ENCODE results near the gene TIMP3. TPM values are rescaled to one million over a fixed set of nuclear protein-coding genes. Genes with fewer than 3 reads are reported as not detected.
"Not testable (repeated sequence)": the region's sequence is repeated elsewhere in the genome, so short reads cannot be mapped to it uniquely, and the experiment has no call there.

Gene TIMP3
- total RNA-seq, 2 experiments from 2014 or later = not detected

- ChIA-PET CTCF (interaction anchor here (0.8 kb wide), 1 partner anchor 154 kb away, joined by 3 read pairs; no protein-coding TSS in a partner anchor), POLR2A (no interaction called here)
- Mint-ChIP-seq H3K27me3 (no peaks in the 10 kb centered on the region), H3K9me3 (no peaks in the 10 kb centered on the region), H3K27ac (no peak overlapping the region), H3K4me3 (no peak overlapping the region), H3K4me1 (no peaks in the 10 kb centered on the region), H3K36me3 (ENCODE audit: low read depth) (no peaks in the 10 kb centered on the region)
- DNase-seq = no peak
Observed at GRCh38 chr22:32864596-32864995, 63.1 kb downstream of the TIMP3 start.

- CTCF ChIA-PET = no interaction called here
- H3K9me3 Mint-ChIP-seq = no peaks in the 10 kb centered on the region
- H3K36me3 Mint-ChIP-seq (ENCODE audit: low read depth) = no peaks in the 10 kb centered on the region
- DNase-seq = no peak
- no peaks in the 10 kb centered on the region for H3K4me1 Mint-ChIP-seq
- no peaks in the 10 kb centered on the region for H3K27me3 Mint-ChIP-seq
- POLR2A ChIA-PET = no interaction called here
- no peak overlapping the region for H3K4me3 Mint-ChIP-seq
- no peak overlapping the region for H3K27ac Mint-ChIP-seq
Observed at GRCh38 chr22:32866953-32867352, 65.4 kb downstream of the TIMP3 start.

DNA sequence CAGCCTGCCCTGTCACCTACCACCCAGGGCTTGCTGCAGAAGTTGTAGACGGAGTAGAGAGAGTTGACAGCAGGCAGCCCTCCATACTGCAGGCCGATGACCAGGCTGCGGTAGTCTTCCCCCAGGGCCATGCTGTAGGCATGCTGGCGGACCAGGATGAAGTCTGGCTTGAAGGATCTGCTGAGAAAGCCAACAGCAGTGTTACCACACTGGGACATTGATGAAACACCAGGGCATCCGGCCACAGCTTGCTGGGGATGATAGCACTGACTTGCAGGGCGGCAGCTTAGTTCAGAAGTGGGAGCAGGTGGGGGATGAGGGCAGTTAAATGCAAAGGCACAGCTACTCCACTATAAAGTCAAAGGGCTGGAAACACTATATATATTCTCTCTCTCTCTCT, 67.4 kb downstream of the TIMP3 start:
- no peaks in the 10 kb centered on the region for H3K9me3 Mint-ChIP-seq
- CTCF ChIA-PET = no interaction called here
- POLR2A ChIA-PET = no interaction called here
- H3K27ac Mint-ChIP-seq = no peak overlapping the region
- no peaks in the 10 kb centered on the region for H3K27me3 Mint-ChIP-seq
- no peak for DNase-seq
- H3K36me3 Mint-ChIP-seq (ENCODE audit: low read depth) = no peaks in the 10 kb centered on the region
- no peaks in the 10 kb centered on the region for H3K4me1 Mint-ChIP-seq
- H3K4me3 Mint-ChIP-seq = no peak overlapping the region

- POLR2A ChIA-PET = no interaction called here
- H3K27ac Mint-ChIP-seq = no peak overlapping the region
- H3K27me3 Mint-ChIP-seq = no peaks in the 10 kb centered on the region
- no peaks in the 10 kb centered on the region for H3K9me3 Mint-ChIP-seq
- no peak for DNase-seq
- no peaks in the 10 kb centered on the region for H3K4me1 Mint-ChIP-seq
- CTCF ChIA-PET = no interaction called here
- no peaks in the 10 kb centered on the region for H3K36me3 Mint-ChIP-seq (ENCODE audit: low read depth)
- no peak overlapping the region for H3K4me3 Mint-ChIP-seq
Observed at GRCh38 chr22:32870474-32870873, 69.0 kb downstream of the TIMP3 start.

DNA sequence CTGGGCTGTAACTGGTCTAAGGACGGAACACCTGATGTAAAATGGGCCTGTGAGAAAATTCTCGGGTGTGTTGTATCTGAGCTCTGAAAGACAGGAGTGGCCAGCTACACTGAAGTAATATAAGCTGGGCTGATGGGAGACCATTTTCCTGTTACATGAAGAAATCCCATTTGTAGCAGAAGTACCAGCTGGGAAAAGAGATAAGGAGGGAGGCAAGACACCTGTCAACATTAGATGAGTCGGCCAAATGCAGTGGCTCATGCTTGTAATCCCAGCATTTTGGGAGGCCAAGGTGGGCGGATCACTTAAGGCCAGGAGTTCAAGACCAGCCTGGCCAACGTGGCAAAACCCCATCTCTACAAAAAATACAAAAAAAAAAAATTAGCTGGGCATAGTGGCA, 72.1 kb downstream of the TIMP3 start:
- H3K4me3 Mint-ChIP-seq; CTCF ChIA-PET; DNase-seq; POLR2A ChIA-PET; H3K4me1 Mint-ChIP-seq; H3K27me3 Mint-ChIP-seq; H3K27ac Mint-ChIP-seq; H3K9me3 Mint-ChIP-seq; H3K36me3 Mint-ChIP-seq (ENCODE audit: low read depth): not testable (repeated sequence)

DNA sequence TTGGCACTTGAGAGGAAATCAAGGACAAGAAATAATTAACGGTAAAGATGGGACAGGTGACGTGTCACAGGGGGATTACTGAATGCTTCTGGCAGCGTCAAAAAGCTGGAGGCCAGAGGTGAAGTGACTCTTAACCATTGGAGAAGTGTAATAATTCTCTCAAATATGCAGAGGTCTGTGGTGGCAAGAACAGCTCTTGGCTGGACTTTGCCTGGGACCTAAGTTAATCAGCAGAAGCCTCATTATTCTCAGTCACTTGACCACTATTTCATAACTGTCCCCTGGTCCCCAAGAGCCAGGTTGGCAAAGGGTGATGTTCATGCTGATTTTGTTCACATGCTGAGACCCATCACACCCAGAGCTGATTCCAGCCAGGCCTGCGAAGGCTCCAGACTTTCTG, 72.9 kb downstream of the TIMP3 start:
- H3K27me3 Mint-ChIP-seq = no peaks in the 10 kb centered on the region
- POLR2A ChIA-PET = no interaction called here
- H3K4me1 Mint-ChIP-seq = no peaks in the 10 kb centered on the region
- no peaks in the 10 kb centered on the region for H3K9me3 Mint-ChIP-seq
- no peak overlapping the region for H3K4me3 Mint-ChIP-seq
- no peaks in the 10 kb centered on the region for H3K36me3 Mint-ChIP-seq (ENCODE audit: low read depth)
- no peak overlapping the region for H3K27ac Mint-ChIP-seq
- CTCF ChIA-PET = no interaction called here
- DNase-seq = no peak

GRCh38 chr22:32874976-32875375, 73.5 kb downstream of the TIMP3 start:
- Mint-ChIP-seq H3K4me1 (no peaks in the 10 kb centered on the region), H3K9me3 (no peaks in the 10 kb centered on the region), H3K27ac (no peak overlapping the region), H3K4me3 (no peak overlapping the region), H3K27me3 (no peaks in the 10 kb centered on the region), H3K36me3 (ENCODE audit: low read depth) (no peaks in the 10 kb centered on the region)
- CTCF ChIA-PET = no interaction called here
- DNase-seq = no peak
- POLR2A ChIA-PET = no interaction called here

GRCh38 chr22:32876516-32876915, 75.0 kb downstream of the TIMP3 start:
- Mint-ChIP-seq H3K27me3 (no peaks in the 10 kb centered on the region), H3K4me3 (no peak overlapping the region), H3K36me3 (ENCODE audit: low read depth) (no peaks in the 10 kb centered on the region), H3K4me1 (no peaks in the 10 kb centered on the region), H3K27ac (no peak overlapping the region), H3K9me3 (no peaks in the 10 kb centered on the region)
- ChIA-PET CTCF (no interaction called here), POLR2A (no interaction called here)
- DNase-seq = no peak

GRCh38 chr22:32877196-32877595, 75.7 kb downstream of the TIMP3 start:
- H3K4me1 Mint-ChIP-seq = no peaks in the 10 kb centered on the region
- CTCF ChIA-PET = interaction anchor here (0.6 kb wide), 1 partner anchor 53 kb away, joined by 3 read pairs; no protein-coding TSS in a partner anchor
- no peaks in the 10 kb centered on the region for H3K36me3 Mint-ChIP-seq (ENCODE audit: low read depth)
- H3K27me3 Mint-ChIP-seq = no peaks in the 10 kb centered on the region
- H3K27ac Mint-ChIP-seq = no peak overlapping the region
- POLR2A ChIA-PET = no interaction called here
- H3K4me3 Mint-ChIP-seq = no peak overlapping the region
- no peaks in the 10 kb centered on the region for H3K9me3 Mint-ChIP-seq
- DNase-seq = no peak

DNA sequence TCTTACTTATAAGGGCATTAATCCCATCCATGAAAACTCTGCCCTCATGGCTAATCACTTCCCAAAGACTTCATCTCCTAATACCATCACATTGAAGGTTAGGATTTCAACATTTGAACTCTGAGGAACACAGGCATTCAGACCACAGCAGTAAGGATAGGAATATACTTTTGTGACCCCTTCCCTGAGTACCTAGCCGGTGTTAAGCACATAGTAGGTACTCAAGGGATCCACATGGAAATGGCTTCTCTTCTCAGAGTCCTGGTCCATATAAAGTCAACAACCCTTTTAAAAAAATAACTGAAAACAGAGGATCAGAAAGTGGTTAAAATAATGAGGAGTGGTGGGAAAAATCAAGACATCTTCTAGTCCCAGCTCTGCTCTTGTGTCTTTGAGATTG, 78.0 kb downstream of the TIMP3 start:
- no peaks in the 10 kb centered on the region for H3K9me3 Mint-ChIP-seq
- H3K27ac Mint-ChIP-seq = no peak overlapping the region
- no peak overlapping the region for H3K4me3 Mint-ChIP-seq
- DNase-seq = no peak
- no peaks in the 10 kb centered on the region for H3K4me1 Mint-ChIP-seq
- H3K27me3 Mint-ChIP-seq = no peaks in the 10 kb centered on the region
- ChIA-PET POLR2A (no interaction called here), CTCF (no interaction called here)
- H3K36me3 Mint-ChIP-seq (ENCODE audit: low read depth) = no peaks in the 10 kb centered on the region

DNA sequence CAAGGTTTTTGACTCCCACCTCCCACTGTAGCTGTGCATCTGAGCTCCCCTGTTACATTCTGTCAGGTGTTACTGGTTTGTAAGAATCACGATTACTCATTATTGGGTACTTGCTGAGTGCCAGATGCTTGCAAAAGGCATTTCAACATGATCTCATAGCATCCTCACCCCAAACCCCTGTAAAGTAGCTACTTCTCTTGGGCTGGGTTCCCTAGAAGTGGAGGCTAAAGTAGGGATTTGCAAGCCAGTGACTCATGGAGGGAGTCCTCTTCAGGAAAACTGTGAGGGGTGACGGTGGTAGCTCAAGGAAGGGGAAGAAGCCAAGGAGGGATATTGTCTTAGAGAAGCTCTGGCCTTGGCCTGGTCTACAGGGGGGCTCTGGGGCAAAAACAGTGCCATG, 78.6 kb downstream of the TIMP3 start:
- Mint-ChIP-seq H3K4me1 (no peaks in the 10 kb centered on the region), H3K27me3 (no peaks in the 10 kb centered on the region), H3K27ac (no peak overlapping the region), H3K36me3 (ENCODE audit: low read depth) (no peaks in the 10 kb centered on the region), H3K9me3 (no peaks in the 10 kb centered on the region), H3K4me3 (no peak overlapping the region)
- CTCF ChIA-PET = no interaction called here
- no peak for DNase-seq
- POLR2A ChIA-PET = no interaction called here

- no peak for DNase-seq
- ChIA-PET POLR2A (no interaction called here), CTCF (no interaction called here)
- no peak overlapping the region for H3K27ac Mint-ChIP-seq
- H3K9me3 Mint-ChIP-seq = no peaks in the 10 kb centered on the region
- H3K27me3 Mint-ChIP-seq = no peaks in the 10 kb centered on the region
- H3K4me3 Mint-ChIP-seq = no peak overlapping the region
- no peaks in the 10 kb centered on the region for H3K36me3 Mint-ChIP-seq (ENCODE audit: low read depth)
- H3K4me1 Mint-ChIP-seq = no peaks in the 10 kb centered on the region
Observed at GRCh38 chr22:32880505-32880892, 79.0 kb downstream of the TIMP3 start.

GRCh38 chr22:32880893-32881596, 79.5 kb downstream of the TIMP3 start:
- Mint-ChIP-seq H3K9me3 (no peaks in the 10 kb centered on the region), H3K4me1 (no peaks in the 10 kb centered on the region), H3K27me3 (no peaks in the 10 kb centered on the region), H3K27ac (no peak overlapping the region), H3K36me3 (ENCODE audit: low read depth) (no peaks in the 10 kb centered on the region), H3K4me3 (no peak overlapping the region)
- ChIA-PET POLR2A (no interaction called here), CTCF (no interaction called here)
- no peak for DNase-seq

- Mint-ChIP-seq H3K4me1 (no peaks in the 10 kb centered on the region), H3K36me3 (ENCODE audit: low read depth) (no peaks in the 10 kb centered on the region), H3K27me3 (no peaks in the 10 kb centered on the region), H3K9me3 (no peaks in the 10 kb centered on the region), H3K27ac (no peak overlapping the region), H3K4me3 (no peak overlapping the region)
- DNase-seq = no peak
- CTCF ChIA-PET = no interaction called here
- POLR2A ChIA-PET = no interaction called here
Observed at GRCh38 chr22:32882360-32882755, 80.9 kb downstream of the TIMP3 start.

Data from activated CD4-positive, alpha-beta memory T cell treated with anti-CD3 and anti-CD28 coated beads, Interleukin-2, amount 10 ng/mL, durations not matched to agents 7 days and 5 days (primary cell).